PFSK-1 (cell line): ENCODE measurements around the gene OR8B12.

ENCODE experiments used
- FOXP2 ChIP-seq: optimal IDR thresholded peaks from 2 replicates; pipeline ENCODE3; 2011; ENCODE audit warnings: borderline replicate concordance, control low read depth, inconsistent platforms; ENCODE audit not compliant: insufficient read depth; ENCODE audit errors: extremely low read length, extremely low read depth
- POLR2AphosphoS5 ChIP-seq: IDR thresholded peaks from 2 replicates; pipeline ENCODE4 v1.6.1; 2012; ENCODE audit warnings: low read depth, mild to moderate bottlenecking, control low read depth, low read length, moderate library complexity
- REST ChIP-seq, 2 experiments: IDR thresholded peaks; 2 replicates each; pipeline versions ENCODE4 v1.6.1 to v1.8.0; 2011 to 2012; ENCODE audit warnings: low read depth in 2 of 2, low read length in 2 of 2, control low read depth in 1 of 2, inconsistent platforms in 1 of 2, mild to moderate bottlenecking in 1 of 2, moderate library complexity in 1 of 2; ENCODE audit not compliant: insufficient read depth in 1 of 2
- SIN3A ChIP-seq: IDR thresholded peaks from 2 replicates; pipeline ENCODE4 v1.6.1; 2012; ENCODE audit warnings: mild to moderate bottlenecking, low read length, moderate library complexity, borderline replicate concordance; ENCODE audit not compliant: insufficient read depth
- TAF1 ChIP-seq: IDR thresholded peaks from 2 replicates; pipeline ENCODE4 v1.6.1; 2012; ENCODE audit warnings: low read length, control low read depth, borderline replicate concordance; ENCODE audit not compliant: insufficient read depth

GRCh38 chr11:124519850-124520549 lies 23.5 kb downstream of the OR8B12 start:
- TF ChIP-seq REST (IDR thresholded peaks at IDR 0.05; ENCODE audit: insufficient read depth in 1 of 2, low read depth in 2 of 2, low read length in 2 of 2) (no peak), SIN3A (no peak), TAF1 (no peak), POLR2AphosphoS5 (no peak), FOXP2 (no peak)
